Stimulated activated CD4-positive, alpha-beta T cell treated with anti-CD3 and anti-CD28 coated beads, Interleukin-15, amount 100 ng/mL, for 1 hour (primary cell): ENCODE measurements around the gene LINGO4.

Source experiments
- DNase-seq, 2 donors: peaks; one replicate each; pipeline ENCODE4 v3.0.0-alpha.2; 2020; ENCODE audit warnings: low read depth in 1 of 2, low spot score in 1 of 2

Gene LINGO4

GRCh38 chr1:151834239-151834638 is 29.0 kb upstream of the LINGO4 start:
- DNase-seq = no peak

GRCh38 chr1:151833172-151833900 is 28.1 kb upstream of the LINGO4 start:
- DNase-seq = no peak

GRCh38 chr1:151832318-151832980 is 27.2 kb upstream of the LINGO4 start:
- no peak for DNase-seq

- DNase-seq = no peak
Measured at GRCh38 chr1:151831605-151832004, 26.4 kb upstream of the LINGO4 start, which contains the start of gene RORC. RORC (minus strand) TSS chr1:151831802; CDS start chr1:151831764, 38 bp downstream.

- no peak for DNase-seq
Measured at GRCh38 chr1:151831256-151831591, 26.0 kb upstream of the LINGO4 start.

DNA sequence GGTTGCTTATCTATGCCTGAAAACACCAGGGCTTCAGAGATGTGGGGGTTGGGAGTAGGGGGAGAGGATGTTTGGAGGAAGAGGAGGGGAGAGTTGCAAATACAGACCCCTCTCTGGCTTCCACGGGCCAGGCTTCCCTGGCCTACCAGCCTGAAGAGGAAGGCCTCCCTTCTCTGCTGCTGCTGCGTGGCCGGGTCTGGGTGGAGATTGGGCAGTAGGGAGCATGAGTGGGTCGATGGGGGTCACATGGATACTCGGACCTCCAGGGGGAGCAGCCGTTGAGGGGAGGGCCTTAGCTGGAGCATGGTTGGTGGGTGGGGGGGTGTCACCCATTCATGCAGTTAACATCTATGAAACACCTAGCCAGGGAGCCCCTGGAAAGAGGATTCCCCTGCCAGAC is 24.8 kb upstream of the LINGO4 start:
- no peak for DNase-seq

- no peak for DNase-seq
Measured at GRCh38 chr1:151829352-151830046, 24.3 kb upstream of the LINGO4 start.

DNA sequence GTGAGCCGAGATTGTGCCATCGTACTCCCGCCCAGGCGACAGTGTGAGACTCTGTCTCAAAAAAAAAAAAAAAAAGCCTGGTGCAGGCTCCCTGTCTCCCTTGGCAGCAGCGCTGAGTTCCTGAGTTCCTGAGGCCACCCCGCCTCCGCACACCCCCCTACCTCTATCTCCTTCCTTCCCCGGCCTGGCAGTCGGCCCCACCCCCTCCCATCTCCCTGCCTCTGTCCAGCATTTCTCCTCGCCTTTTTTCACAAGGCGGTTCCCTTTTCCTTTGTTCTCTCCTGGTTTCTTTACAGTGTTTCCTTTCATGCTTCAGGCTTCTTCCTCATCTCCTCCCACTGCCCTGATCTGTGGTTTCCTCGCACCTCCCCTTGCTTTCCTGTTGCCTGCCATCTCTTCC is 23.7 kb upstream of the LINGO4 start:
- DNase-seq = no peak

DNA sequence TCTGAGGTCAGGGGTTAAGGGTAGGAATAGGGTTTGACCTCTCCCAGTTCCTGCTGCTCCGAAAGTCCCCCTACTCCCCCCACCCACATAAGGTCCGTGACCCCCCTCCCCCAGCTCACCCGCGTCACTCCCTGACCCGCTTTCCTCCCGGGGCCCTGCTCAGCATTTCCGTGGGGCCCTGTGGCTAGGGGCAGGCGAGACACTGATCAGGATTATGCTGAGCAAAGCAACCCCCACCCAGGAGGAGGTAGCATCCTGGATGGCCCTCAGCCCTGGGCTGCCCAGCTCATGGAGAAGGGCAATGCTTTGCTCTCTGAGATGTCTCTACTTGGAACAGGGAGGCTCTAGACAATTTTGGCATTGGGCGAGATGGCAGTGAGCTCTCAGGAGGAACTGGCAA is 22.6 kb upstream of the LINGO4 start:
- DNase-seq = no peak

DNA sequence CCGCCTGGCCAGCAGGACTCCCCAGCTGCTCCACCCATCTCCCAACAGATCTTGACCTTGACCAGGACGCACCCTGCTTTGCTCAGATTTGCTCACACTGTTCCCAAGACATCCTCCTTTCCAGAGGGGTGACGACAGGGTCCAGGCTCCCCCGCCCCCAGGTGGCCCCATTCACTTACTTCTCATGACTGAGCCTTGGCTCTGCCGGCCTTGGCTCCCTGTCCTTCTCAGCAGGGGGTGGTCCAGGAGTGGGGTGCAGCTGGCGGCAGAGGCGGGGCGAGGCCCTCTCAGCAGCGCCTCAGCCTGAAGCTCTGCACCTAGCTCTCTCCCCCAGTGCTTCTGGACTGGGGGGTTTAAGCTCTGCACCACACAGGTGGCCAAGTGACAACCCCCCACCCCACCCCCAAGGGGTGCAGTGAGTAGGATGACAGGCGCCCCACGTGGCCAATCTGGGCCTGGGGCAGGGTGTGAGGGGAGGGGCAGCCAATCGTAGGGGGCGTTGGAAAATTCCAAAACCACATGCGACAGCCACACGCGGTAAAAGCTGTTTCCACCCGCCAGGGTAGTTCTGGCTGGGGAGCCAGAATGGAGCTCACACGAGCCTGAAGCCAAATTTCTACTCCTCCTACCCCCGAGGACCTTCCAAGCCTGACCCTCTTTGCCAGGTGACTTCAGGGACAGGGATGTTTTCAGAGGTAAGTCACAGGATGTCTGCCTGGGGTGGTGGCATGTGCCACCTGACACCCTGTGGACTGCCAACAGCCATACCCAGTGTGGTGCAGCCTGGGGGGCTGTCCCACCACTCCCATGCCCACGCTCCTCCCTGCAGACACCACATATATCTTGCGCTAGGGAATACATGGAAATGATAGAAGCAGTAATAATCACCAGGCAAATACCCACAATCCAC is 20.8 kb upstream of the LINGO4 start:
- DNase-seq = peak in 1 of 2 donors; percentile 33

GRCh38 chr1:151825204-151825603 is 20.0 kb upstream of the LINGO4 start:
- no peak for DNase-seq

DNA sequence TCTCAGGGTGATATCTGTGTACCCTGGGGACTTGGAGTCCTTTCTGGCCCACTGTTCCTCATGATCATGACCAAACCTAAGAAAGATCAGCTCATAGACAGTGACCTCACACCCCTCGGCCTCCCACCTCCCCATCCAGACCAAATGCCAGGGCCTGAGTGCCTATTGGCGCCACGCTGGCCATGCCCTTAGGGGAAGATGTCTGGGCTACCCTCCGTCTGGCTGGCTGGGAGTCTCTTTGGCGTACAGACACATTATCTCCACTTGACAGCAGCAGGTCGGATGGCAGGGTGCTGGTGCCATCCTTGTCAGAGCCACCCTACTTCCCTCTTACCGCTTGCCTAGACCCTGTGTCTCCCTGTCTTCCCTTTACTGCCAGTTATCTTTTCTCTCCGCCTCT is 18.0 kb upstream of the LINGO4 start:
- DNase-seq = no peak

- peak in 1 of 2 donors; percentile 43 for DNase-seq
Measured at GRCh38 chr1:151822404-151822803, 17.2 kb upstream of the LINGO4 start.

GRCh38 chr1:151820940-151821339 is 15.7 kb upstream of the LINGO4 start:
- no peak for DNase-seq

DNA sequence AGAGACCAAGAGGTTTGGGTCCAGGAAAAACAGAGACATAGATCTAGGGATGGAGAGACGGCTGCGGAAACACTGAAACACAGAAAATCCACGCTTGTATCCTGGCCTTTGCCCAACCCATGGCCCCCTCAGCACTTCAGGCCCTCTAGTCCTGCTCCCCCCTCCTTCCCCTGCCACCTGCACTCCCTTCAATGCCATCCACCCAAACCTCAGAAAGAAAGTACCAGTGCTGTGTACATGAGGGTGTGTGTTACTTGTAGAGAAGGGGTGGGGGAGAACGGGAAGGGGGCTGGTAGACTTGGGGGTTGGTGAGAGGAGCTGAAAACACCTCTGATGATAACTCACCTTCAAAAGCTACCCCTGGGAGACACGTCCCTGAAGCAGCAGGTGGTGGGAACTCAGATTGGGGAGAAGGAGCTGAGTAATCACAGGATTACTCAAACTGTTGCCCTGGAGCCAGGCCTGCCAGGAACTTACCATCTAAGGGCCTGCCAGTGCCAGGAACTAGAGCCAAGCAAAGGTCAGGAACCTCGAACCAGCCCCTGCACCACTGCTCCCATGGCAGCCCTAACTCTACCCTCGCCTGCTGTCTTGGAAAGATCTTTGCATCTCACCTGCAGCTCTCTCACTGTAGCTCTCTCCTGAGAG is 14.9 kb upstream of the LINGO4 start:
- no peak for DNase-seq

DNA sequence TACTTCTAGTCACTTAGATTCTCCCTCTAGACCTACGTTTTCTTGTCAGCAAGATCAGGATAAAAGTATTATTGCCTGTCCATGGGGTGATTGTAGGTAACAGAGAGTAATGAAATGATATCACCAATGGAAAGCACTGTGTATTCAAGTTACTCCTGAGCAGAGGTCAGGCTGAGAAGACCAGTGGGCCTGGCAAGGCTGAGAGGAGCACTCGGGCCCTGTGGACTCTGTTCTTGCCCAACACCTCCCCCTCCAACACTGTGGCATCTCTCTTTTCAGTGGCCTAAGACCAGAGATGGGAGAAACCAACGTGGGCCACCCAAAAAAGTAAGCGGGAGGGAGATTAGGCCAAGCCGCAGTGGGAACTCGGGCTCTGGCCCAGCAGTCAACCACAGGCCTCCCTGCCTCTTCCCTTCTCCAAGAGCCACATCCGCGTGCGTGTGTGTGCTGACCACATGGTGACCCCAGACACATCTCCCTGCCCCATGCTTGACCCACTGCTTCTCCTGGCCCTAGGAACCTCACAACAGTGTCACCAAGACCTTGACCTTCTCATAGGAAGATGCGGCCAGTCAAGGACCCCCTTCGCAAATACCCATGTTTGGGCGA is 14.1 kb upstream of the LINGO4 start:
- no peak for DNase-seq

DNA sequence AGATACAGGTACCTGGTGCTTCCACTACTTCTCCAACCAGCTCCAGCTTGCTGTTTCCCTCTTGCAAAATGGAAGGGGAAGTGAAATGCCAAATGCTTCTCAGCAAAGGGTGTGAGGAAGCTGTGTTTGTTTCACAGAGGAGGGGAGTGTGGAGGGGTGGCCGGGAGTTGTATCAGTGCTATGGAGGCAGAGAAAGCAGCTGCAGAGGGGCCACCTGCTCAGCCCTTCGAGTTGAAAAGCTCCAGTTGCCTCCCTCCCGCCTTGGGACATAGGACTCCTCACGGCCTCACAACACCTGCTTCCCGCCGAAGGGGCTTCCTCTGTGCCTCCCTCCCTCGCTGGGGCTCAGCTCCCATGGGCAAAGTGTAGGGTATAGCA is 12.1 kb upstream of the LINGO4 start:
- no peak for DNase-seq

- DNase-seq = no peak
Measured at GRCh38 chr1:151816548-151817352, 11.5 kb upstream of the LINGO4 start.

DNA sequence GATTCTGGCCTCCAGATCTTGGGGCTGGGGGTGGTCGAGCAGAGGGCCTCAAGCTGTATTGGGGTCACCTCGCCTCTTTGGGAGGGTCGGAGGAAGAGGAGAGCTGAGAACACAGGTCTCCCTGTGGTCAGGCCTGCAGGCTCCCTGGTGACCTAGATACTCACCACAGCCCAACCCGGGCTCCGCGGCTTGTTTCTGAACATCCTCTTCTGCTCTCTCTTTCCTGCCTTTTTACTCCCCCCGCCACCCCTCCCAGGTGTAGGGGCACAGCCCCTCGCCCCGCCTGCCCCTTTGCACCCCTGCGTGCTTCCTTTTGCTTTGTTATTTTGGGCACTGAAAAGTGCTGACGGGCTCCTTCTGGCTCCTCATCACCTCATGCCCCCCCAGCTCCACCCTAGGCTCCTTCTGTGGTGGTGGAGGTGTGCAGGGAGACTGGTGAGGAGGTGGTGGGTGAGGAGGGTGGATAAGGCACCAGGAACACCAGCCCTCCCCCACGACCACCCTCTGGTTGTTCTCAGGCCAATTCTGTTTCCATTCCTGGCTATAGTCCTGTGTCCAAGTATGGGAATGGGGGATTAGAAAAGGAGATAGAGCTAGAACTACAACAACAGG is 10.6 kb upstream of the LINGO4 start:
- DNase-seq = no peak
